Parathyroid adenoma (tissue), 2 donors: ENCODE results near the gene CHST15.

Experiments used
- H2AFZ ChIP-seq: fragments of 300-600 bp; sonication (generic); one replicate; pipeline ENCODE4 v1.7.0; 2017; ENCODE audit warnings: antibody characterized with exemption, mild to moderate bottlenecking
- H3K27ac ChIP-seq: fragments of 300-600 bp; sonication (generic); one replicate; pipeline ENCODE4 v1.7.0; 2017
- H3K27me3 ChIP-seq: fragments of 300-600 bp; sonication (generic); one replicate; pipeline ENCODE4 v1.7.0; 2017; ENCODE audit warnings: low read length; ENCODE audit not compliant: control insufficient read depth, insufficient read depth
- H3K36me3 ChIP-seq: fragments of 300-600 bp; sonication (generic); one replicate; pipeline ENCODE4 v1.7.0; 2017; ENCODE audit warnings: low read length; ENCODE audit not compliant: control insufficient read depth, insufficient read depth
- H3K4me1 ChIP-seq: fragments of 300-600 bp; sonication (generic); one replicate; pipeline ENCODE4 v1.7.0; 2017; ENCODE audit warnings: control low read depth
- H3K4me2 ChIP-seq: fragments of 300-600 bp; sonication (generic); one replicate; pipeline ENCODE4 v1.7.0; 2017; ENCODE audit warnings: low read length
- H3K4me3 ChIP-seq: fragments of 300-600 bp; sonication (generic); one replicate; pipeline ENCODE4 v1.7.0; 2017; ENCODE audit warnings: low read depth, low read length
- H3K79me2 ChIP-seq: fragments of 300-600 bp; sonication (generic); one replicate; pipeline ENCODE4 v1.7.0; 2017; ENCODE audit warnings: control low read depth
- H3K9ac ChIP-seq: fragments of 300-600 bp; sonication (generic); one replicate; pipeline ENCODE4 v1.7.0; 2017; ENCODE audit warnings: mild to moderate bottlenecking
- H3K9me3 ChIP-seq: fragments of 300-600 bp; sonication (generic); one replicate; pipeline ENCODE4 v1.7.0; 2017; ENCODE audit warnings: low read length; ENCODE audit not compliant: control insufficient read depth
- TF ChIP-seq, protein P1 (sequence below): fragments of 300-600 bp; sonication (generic); IDR thresholded peaks from one replicate; pipeline ENCODE4 v1.7.0; 2017; ENCODE audit warnings: antibody characterized with exemption, mild to moderate bottlenecking
- donor health status: primary hyperparathyroidism.

The CHST15 gene

DNA sequence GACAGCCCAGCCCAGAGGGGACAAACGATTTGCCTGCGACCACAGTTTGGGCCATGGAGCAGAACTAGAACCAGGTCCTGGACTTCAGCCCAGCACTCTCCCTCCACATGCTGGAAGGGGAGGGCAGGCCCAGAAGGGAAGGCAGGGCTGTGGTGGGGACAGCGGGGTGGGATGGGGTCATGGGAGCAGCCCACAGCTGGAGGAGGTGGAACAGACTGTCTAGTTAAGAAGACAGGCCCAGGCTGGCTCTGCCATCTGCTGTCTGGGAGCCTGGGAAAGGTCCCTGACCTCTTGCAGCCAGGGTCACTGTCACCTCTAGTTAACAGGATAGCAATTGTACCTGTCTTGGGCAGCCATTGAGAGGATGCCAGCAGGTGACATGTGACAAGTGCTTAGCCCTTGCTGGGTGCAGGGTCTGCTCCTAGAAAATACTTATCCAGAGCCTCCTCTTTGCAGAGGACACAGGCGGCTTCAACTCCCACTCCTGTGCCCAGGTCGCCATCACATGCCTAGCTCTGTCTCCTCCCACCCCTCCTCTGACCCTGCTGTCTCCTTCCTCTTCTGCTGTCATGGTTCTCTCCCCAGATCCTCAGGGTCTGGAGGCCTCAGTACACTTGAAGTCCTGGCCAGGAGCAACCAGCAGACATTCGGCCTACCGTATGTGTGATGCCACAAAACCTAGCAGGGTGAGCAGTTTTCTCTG is 37.0 kb upstream of the CHST15 start:
- no peak overlapping the region for H2AFZ ChIP-seq
- H3K9me3 ChIP-seq = no peaks in the 10 kb centered on the region
- no peak overlapping the region for H3K4me3 ChIP-seq
- peaks cover 3% of the 10 kb centered on the region for H3K4me1 ChIP-seq
- no peaks in the 10 kb centered on the region for H3K79me2 ChIP-seq
- no peak overlapping the region for H3K9ac ChIP-seq
- no peak overlapping the region for H3K4me2 ChIP-seq
- TF ChIP-seq, protein P1, sequence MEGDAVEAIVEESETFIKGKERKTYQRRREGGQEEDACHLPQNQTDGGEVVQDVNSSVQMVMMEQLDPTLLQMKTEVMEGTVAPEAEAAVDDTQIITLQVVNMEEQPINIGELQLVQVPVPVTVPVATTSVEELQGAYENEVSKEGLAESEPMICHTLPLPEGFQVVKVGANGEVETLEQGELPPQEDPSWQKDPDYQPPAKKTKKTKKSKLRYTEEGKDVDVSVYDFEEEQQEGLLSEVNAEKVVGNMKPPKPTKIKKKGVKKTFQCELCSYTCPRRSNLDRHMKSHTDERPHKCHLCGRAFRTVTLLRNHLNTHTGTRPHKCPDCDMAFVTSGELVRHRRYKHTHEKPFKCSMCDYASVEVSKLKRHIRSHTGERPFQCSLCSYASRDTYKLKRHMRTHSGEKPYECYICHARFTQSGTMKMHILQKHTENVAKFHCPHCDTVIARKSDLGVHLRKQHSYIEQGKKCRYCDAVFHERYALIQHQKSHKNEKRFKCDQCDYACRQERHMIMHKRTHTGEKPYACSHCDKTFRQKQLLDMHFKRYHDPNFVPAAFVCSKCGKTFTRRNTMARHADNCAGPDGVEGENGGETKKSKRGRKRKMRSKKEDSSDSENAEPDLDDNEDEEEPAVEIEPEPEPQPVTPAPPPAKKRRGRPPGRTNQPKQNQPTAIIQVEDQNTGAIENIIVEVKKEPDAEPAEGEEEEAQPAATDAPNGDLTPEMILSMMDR = no peak
- H3K27ac ChIP-seq = no peak overlapping the region
- no peaks in the 10 kb centered on the region for H3K36me3 ChIP-seq
- peaks cover 4% of the 10 kb centered on the region for H3K27me3 ChIP-seq

DNA sequence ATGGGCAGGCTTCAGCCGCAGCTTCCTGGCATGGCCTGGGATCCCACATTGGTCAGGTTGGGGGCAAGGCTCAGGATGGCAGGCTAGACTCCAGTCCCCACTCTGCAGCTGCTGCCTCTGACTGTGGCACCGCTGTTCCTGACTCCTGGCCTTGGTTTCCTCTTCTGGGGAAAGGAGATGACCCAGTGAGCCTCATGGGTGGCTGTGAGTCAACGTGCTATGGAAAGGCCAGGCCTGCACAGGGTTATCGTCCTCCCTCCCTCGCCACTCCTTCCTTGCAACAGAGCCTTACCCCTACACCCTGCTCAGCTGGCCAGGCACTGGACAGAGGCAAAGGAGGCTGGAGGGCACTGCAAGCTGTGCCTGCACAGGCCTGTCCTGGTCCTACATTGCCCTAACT is 36.1 kb upstream of the CHST15 start:
- TF ChIP-seq, protein P1 = no peak
- H3K27me3 ChIP-seq = no peaks in the 10 kb centered on the region

DNA sequence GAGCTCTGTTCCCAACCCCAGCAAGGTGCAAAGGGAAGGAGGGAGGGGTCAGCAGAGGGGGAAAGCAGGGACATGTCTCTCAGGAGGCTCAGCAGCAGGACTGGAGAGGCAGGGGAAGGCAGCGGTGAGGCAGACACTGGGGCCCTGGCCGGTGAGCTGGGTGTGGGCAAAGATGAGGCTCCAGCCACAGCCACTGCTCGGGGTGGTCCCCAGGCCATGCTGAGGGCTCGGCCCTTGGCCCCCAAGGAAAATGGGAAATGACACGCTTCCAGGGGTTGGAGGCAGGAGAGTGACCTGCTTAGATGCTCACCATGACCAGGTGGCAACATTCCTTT is 35.4 kb upstream of the CHST15 start:
- Histone ChIP-seq H3K4me2 (no peak overlapping the region), H3K9ac (no peak overlapping the region), H3K27me3 (no peaks in the 10 kb centered on the region), H3K36me3 (no peaks in the 10 kb centered on the region), H3K9me3 (no peaks in the 10 kb centered on the region), H3K27ac (no peak overlapping the region), H3K79me2 (no peaks in the 10 kb centered on the region), H2AFZ (no peak overlapping the region), H3K4me3 (no peak overlapping the region), H3K4me1 (peaks cover 3% of the 10 kb centered on the region)
- TF ChIP-seq, protein P1 = no peak

More for the DNA sequence above, 36.1 kb upstream of the CHST15 start:
- Histone ChIP-seq H3K9me3 (no peaks in the 10 kb centered on the region), H3K4me3 (no peak overlapping the region), H3K9ac (no peak overlapping the region), H3K4me2 (no peak overlapping the region), H2AFZ (no peak overlapping the region), H3K4me1 (peaks cover 3% of the 10 kb centered on the region), H3K27ac (no peak overlapping the region), H3K36me3 (no peaks in the 10 kb centered on the region), H3K79me2 (no peaks in the 10 kb centered on the region)

DNA sequence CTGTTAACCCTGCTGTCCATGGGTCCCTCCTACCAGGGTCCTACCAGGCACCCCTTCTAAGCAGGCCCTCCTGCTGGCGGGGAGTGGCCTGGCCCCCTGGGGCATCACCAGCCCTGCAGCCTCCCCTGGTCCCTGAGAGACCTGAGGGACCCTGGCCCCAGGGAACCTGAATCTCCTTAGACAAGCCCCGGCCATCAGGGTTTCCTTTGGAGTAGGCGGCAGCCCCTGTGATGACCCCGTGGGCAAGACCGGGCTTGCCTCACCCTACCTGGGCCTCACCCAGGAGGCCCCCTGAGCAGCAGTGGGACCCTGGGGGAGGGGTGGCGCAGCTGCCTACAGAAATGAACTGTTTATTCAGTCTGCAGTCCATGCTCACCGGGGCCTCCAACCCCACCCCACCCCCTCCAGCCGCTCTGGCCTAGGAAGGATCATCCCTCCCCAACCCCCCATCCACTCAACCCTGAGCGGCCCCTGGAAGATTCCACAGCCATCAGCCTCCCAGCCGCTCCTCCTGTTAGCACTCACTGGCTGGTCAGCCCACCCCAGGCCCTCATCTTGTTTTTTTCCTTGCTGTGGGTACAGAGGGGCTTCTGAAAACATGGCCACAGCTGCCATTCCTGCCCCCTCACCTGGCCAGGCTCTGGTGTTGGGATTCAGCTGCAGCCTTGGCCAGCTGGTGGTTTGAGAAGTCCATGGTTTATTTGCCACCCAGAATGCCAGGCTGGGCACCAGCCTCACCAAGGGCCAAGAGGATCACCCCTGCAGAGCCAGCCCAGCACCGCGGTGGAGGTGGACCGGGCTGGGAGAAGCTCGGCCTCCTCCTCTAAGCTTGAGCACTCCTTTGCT is 34.8 kb upstream of the CHST15 start:
- H2AFZ ChIP-seq = no peak overlapping the region

More for the DNA sequence above, 34.8 kb upstream of the CHST15 start:
- no peak overlapping the region for H3K9ac ChIP-seq
- H3K4me1 ChIP-seq = peaks cover 3% of the 10 kb centered on the region
- H3K79me2 ChIP-seq = no peaks in the 10 kb centered on the region
- H3K36me3 ChIP-seq = no peaks in the 10 kb centered on the region
- no peaks in the 10 kb centered on the region for H3K9me3 ChIP-seq
- TF ChIP-seq, protein P1 = no peak
- H3K4me3 ChIP-seq = no peak overlapping the region
- H3K27ac ChIP-seq = no peak overlapping the region
- no peak overlapping the region for H3K4me2 ChIP-seq
- no peaks in the 10 kb centered on the region for H3K27me3 ChIP-seq
